Measurements from ENCODE around the gene PPP6R2. TPM values are rescaled to one million over a fixed set of nuclear protein-coding genes. Genes with fewer than 3 reads are reported as not detected.

Gene PPP6R2
- polyA plus RNA-seq, 3 donors, result 9.1 to 74.5 (median 10.3) TPM

GRCh38 chr22:50309601-50309991 lies 33.5 kb upstream of the PPP6R2 start:
- peaks cover 2 to 3% (median 2%) of the 10 kb centered on the region in 3 donors for H3K27me3 Mint-ChIP-seq (ENCODE audit: low read depth in 3 of 3)
- H3K36me3 Mint-ChIP-seq, result peaks cover 0 to 9% of the 10 kb centered on the region in 2 donors
- Histone ChIP-seq H3K4me3 (replicated peaks in 1 of 3; ENCODE audit: low read depth in 2 of 3, low read length in 3 of 3) (no peak overlapping the region), H2AFZ (ENCODE audit: insufficient read depth, low read depth, low read length, poor library complexity, severe bottlenecking) (no peak overlapping the region), H3K36me3 (replicated peaks in 1 of 2; ENCODE audit: control insufficient read depth in 1 of 2, insufficient read depth in 2 of 2, low read length in 2 of 2) (peaks cover 0 to 10% of the 10 kb centered on the region in 2 donors), H3K4me2 (replicated peaks; ENCODE audit: extremely low read depth, low read length, poor library complexity, severe bottlenecking) (peak overlapping the region; percentile 83), H3K4me1 (ENCODE audit: control insufficient read depth in 1 of 2, insufficient read depth in 2 of 2, low read length in 2 of 2) (peaks cover 50 to 51% of the 10 kb centered on the region in 2 donors), H3K9me3 (replicated peaks in 1 of 2; ENCODE audit: control insufficient read depth in 1 of 2, insufficient read depth in 1 of 2, low read length in 2 of 2) (no peaks in the 10 kb centered on the region), H4K20me1 (ENCODE audit: insufficient read depth, low read length) (peaks cover 25% of the 10 kb centered on the region), H3K9ac (ENCODE audit: insufficient read depth, low read length, poor library complexity, severe bottlenecking) (no peak overlapping the region), H3K27me3 (ENCODE audit: control insufficient read depth in 2 of 2, insufficient read depth in 2 of 2, low read length in 2 of 2) (no peaks in the 10 kb centered on the region), H3K27ac (ENCODE audit: low read depth in 1 of 2, low read length in 2 of 2) (peak overlapping the region; percentile 83 to 90), H3K79me2 (ENCODE audit: insufficient read depth, low read length) (peaks cover 34% of the 10 kb centered on the region)
- no peak for TF ChIP-seq CTCF (IDR thresholded peaks at IDR 0.05)
- 65% methylated on average over 7 of the region's 7 CpGs for WGBS (ENCODE audit: insufficient coverage)
- H3K27ac Mint-ChIP-seq, result peak overlapping the region in 5 of 7 donors; percentile 65 to 95 (median 86)
- intact Hi-C loops (cut with micrococcal nuclease), result loop anchor here in 1 of 2 donors (2.0 to 10.0 kb wide), 2 partner anchors 17 to 345 kb away; partner anchors contain the start of genes DENND6B and PIM3
- no peak overlapping the region for H3K4me3 Mint-ChIP-seq
- DNase-seq, result no peak
- H3K4me1 Mint-ChIP-seq, result peaks cover 38% of the 10 kb centered on the region
- H3K9me3 Mint-ChIP-seq, result peaks cover 0 to 2% (median 0%) of the 10 kb centered on the region in 7 donors

GRCh38 chr22:50310031-50310722 lies 33.0 kb upstream of the PPP6R2 start:
- Mint-ChIP-seq H3K9me3 (peaks cover 0 to 2% (median 0%) of the 10 kb centered on the region in 7 donors), H3K36me3 (peaks cover 0 to 9% of the 10 kb centered on the region in 2 donors), H3K4me1 (peaks cover 38% of the 10 kb centered on the region), H3K4me3 (no peak overlapping the region), H3K27me3 (ENCODE audit: low read depth in 3 of 3) (peaks cover 2 to 3% (median 2%) of the 10 kb centered on the region in 3 donors), H3K27ac (peak overlapping the region in 2 of 7 donors; percentile 5 to 15)
- H3K4me3 ChIP-seq (replicated peaks in 1 of 3; ENCODE audit: low read depth in 2 of 3, low read length in 3 of 3), result no peak overlapping the region
- no peaks in the 10 kb centered on the region for H3K27me3 ChIP-seq (ENCODE audit: control insufficient read depth in 2 of 2, insufficient read depth in 2 of 2, low read length in 2 of 2)
- no peaks in the 10 kb centered on the region for H3K9me3 ChIP-seq (replicated peaks in 1 of 2; ENCODE audit: control insufficient read depth in 1 of 2, insufficient read depth in 1 of 2, low read length in 2 of 2)
- no peak for TF ChIP-seq CTCF (IDR thresholded peaks at IDR 0.05)
- WGBS (ENCODE audit: insufficient coverage), result 96% methylated on average over 13 of the region's 21 CpGs
- no peak overlapping the region for H3K9ac ChIP-seq (ENCODE audit: insufficient read depth, low read length, poor library complexity, severe bottlenecking)
- H2AFZ ChIP-seq (ENCODE audit: insufficient read depth, low read depth, low read length, poor library complexity, severe bottlenecking), result no peak overlapping the region
- H3K79me2 ChIP-seq (ENCODE audit: insufficient read depth, low read length), result peaks cover 32% of the 10 kb centered on the region
- H3K36me3 ChIP-seq (replicated peaks in 1 of 2; ENCODE audit: control insufficient read depth in 1 of 2, insufficient read depth in 2 of 2, low read length in 2 of 2), result peaks cover 0 to 7% of the 10 kb centered on the region in 2 donors
- DNase-seq, result no peak
- H4K20me1 ChIP-seq (ENCODE audit: insufficient read depth, low read length), result peaks cover 23% of the 10 kb centered on the region
- no peak overlapping the region for H3K27ac ChIP-seq (ENCODE audit: low read depth in 1 of 2, low read length in 2 of 2)
- peaks cover 50 to 51% of the 10 kb centered on the region in 2 donors for H3K4me1 ChIP-seq (ENCODE audit: control insufficient read depth in 1 of 2, insufficient read depth in 2 of 2, low read length in 2 of 2)
- intact Hi-C loops (cut with micrococcal nuclease), result no loop called here
- no peak overlapping the region for H3K4me2 ChIP-seq (replicated peaks; ENCODE audit: extremely low read depth, low read length, poor library complexity, severe bottlenecking)
